HEK293 (cell line): ENCODE results near the gene KRTAP2-2.
A peak's percentile ranks its signal among the peaks of the same experiment; 100 is the strongest.
"Not testable (repeated sequence)": the region's sequence is repeated elsewhere in the genome, so short reads cannot be mapped to it uniquely, and the experiment has no call there.

Experiments used
- CTCF ChIA-PET: fragments of 350-600 bp; formaldehyde crosslinking; extraction: SDS; loops from one replicate; lab custom pipeline; 2021; ENCODE audit warnings: antibody characterized with exemption; lab: Yijun Ruan, JAX
- POLR2A ChIA-PET: fragments of 300-600 bp; formaldehyde crosslinking; extraction: SDS; loops from one replicate; lab custom pipeline; 2020; ENCODE audit warnings: antibody characterized with exemption, inconsistent platforms; lab: Yijun Ruan, JAX
- H3K27ac ChIP-seq: fragments of 200-500 bp; sonication (Bioruptor generic); 2 replicates; pipeline ENCODE4 v1.5.1; 2014; ENCODE audit warnings: low read depth, low read length, control low read depth, inconsistent platforms; ENCODE audit errors: extremely low read depth
- H3K36me3 ChIP-seq, 2 experiments: fragments of 200-500 bp in 1 of 2; sonication (Bioruptor generic) in 1 of 2; 1 replicate in 1 of 2; 2 replicates in 1 of 2; pipeline ENCODE4 v1.5.1; 2014 to 2017; ENCODE audit warnings: inconsistent platforms in 2 of 2, low read length in 2 of 2; ENCODE audit not compliant: control insufficient read depth in 2 of 2, insufficient read depth in 1 of 2
- H3K4me1 ChIP-seq: fragments of 200-500 bp; sonication (Bioruptor generic); 2 replicates; pipeline ENCODE4 v1.5.1; 2014; ENCODE audit warnings: mild to moderate bottlenecking, low read length, inconsistent platforms; ENCODE audit not compliant: control insufficient read depth, insufficient read depth
- H3K4me3 ChIP-seq: 2 replicates; pipeline ENCODE4 v1.5.1; 2011; ENCODE audit warnings: low read depth, mild to moderate bottlenecking, control low read depth, low read length, moderate library complexity
- H3K9me3 ChIP-seq: fragments of 200-500 bp; sonication (Bioruptor generic); 2 replicates; pipeline ENCODE4 v1.5.1; 2014; ENCODE audit warnings: low read depth, low read length, inconsistent platforms; ENCODE audit not compliant: control insufficient read depth, insufficient read depth
- AEBP2 ChIP-seq: fragments of 450-650 bp; formaldehyde crosslinking; IDR thresholded peaks from 2 replicates; pipeline ENCODE4 v1.5.1; 2016; ENCODE audit warnings: missing biosample characterization, missing genetic modification characterization, borderline replicate concordance
- BCL11A ChIP-seq: fragments of 450-650 bp; formaldehyde crosslinking; IDR thresholded peaks from 2 replicates; pipeline ENCODE4 v1.5.1; 2016; ENCODE audit warnings: low read depth, missing biosample characterization, missing genetic modification characterization
- BCL6B ChIP-seq: fragments of 450-650 bp; formaldehyde crosslinking; IDR thresholded peaks from 2 replicates; pipeline ENCODE4 v1.5.1; 2017; ENCODE audit warnings: missing biosample characterization, missing genetic modification characterization
- GLIS1 ChIP-seq: fragments of 450-650 bp; formaldehyde crosslinking; IDR thresholded peaks from 2 replicates; pipeline ENCODE4 v1.5.1; 2016; ENCODE audit warnings: missing biosample characterization, missing genetic modification characterization
- PRDM6 ChIP-seq: fragments of 450-650 bp; formaldehyde crosslinking; IDR thresholded peaks from 2 replicates; pipeline ENCODE4 v1.5.1; 2017; ENCODE audit warnings: missing biosample characterization, missing genetic modification characterization
- ZEB2 ChIP-seq: fragments of 450-650 bp; formaldehyde crosslinking; IDR thresholded peaks from 2 replicates; pipeline ENCODE4 v1.5.1; 2016; ENCODE audit warnings: missing biosample characterization, missing genetic modification characterization
- ZIC2 ChIP-seq: fragments of 450-650 bp; formaldehyde crosslinking; IDR thresholded peaks from 2 replicates; pipeline ENCODE4 v1.5.1; 2016; ENCODE audit warnings: missing biosample characterization, missing genetic modification characterization
- ZNF10 ChIP-seq: fragments of 450-650 bp; formaldehyde crosslinking; IDR thresholded peaks from 2 replicates; pipeline ENCODE4 v1.5.1; 2017; ENCODE audit warnings: missing biosample characterization, missing genetic modification characterization
- ZNF112 ChIP-seq: fragments of 450-650 bp; formaldehyde crosslinking; IDR thresholded peaks from 2 replicates; pipeline ENCODE4 v1.5.0; 2017; ENCODE audit warnings: missing biosample characterization, missing genetic modification characterization
- ZNF132 ChIP-seq: fragments of 450-650 bp; formaldehyde crosslinking; IDR thresholded peaks from 2 replicates; pipeline ENCODE4 v1.5.1; 2017; ENCODE audit warnings: missing biosample characterization, missing genetic modification characterization, borderline replicate concordance
- ZNF146 ChIP-seq: fragments of 450-650 bp; formaldehyde crosslinking; IDR thresholded peaks from 2 replicates; pipeline ENCODE4 v1.5.1; 2016; ENCODE audit warnings: missing biosample characterization, missing genetic modification characterization
- ZNF23 ChIP-seq: fragments of 450-650 bp; formaldehyde crosslinking; IDR thresholded peaks from 2 replicates; pipeline ENCODE4 v1.5.1; 2016; ENCODE audit warnings: missing biosample characterization, missing genetic modification characterization, borderline replicate concordance
- ZNF280D ChIP-seq: fragments of 450-650 bp; formaldehyde crosslinking; IDR thresholded peaks from 2 replicates; pipeline ENCODE4 v1.5.1; 2016; ENCODE audit warnings: missing biosample characterization, missing genetic modification characterization
- ZNF449 ChIP-seq: fragments of 450-650 bp; formaldehyde crosslinking; IDR thresholded peaks from 2 replicates; pipeline ENCODE4 v1.5.1; 2017; ENCODE audit warnings: missing biosample characterization, mild to moderate bottlenecking, missing genetic modification characterization, moderate library complexity
- ZNF473 ChIP-seq: fragments of 450-650 bp; formaldehyde crosslinking; IDR thresholded peaks from 2 replicates; pipeline ENCODE4 v1.5.1; 2017; ENCODE audit warnings: missing biosample characterization, missing genetic modification characterization
- ZNF48 ChIP-seq: fragments of 450-650 bp; formaldehyde crosslinking; IDR thresholded peaks from 2 replicates; pipeline ENCODE4 v1.5.1; 2016; ENCODE audit warnings: missing biosample characterization, missing genetic modification characterization
- ZNF529 ChIP-seq: fragments of 450-650 bp; formaldehyde crosslinking; IDR thresholded peaks from 2 replicates; pipeline ENCODE4 v1.5.1; 2017; ENCODE audit warnings: missing genetic modification characterization, missing biosample characterization; ENCODE audit not compliant: insufficient replicate concordance
- ZNF530 ChIP-seq: fragments of 450-650 bp; formaldehyde crosslinking; IDR thresholded peaks from 2 replicates; pipeline ENCODE4 v1.5.1; 2016; ENCODE audit warnings: low read depth, missing biosample characterization, missing genetic modification characterization
- ZNF600 ChIP-seq: fragments of 450-650 bp; formaldehyde crosslinking; IDR thresholded peaks from 2 replicates; pipeline ENCODE4 v1.5.1; 2016; ENCODE audit warnings: missing biosample characterization, missing genetic modification characterization
- ZNF701 ChIP-seq: fragments of 450-650 bp; formaldehyde crosslinking; IDR thresholded peaks from 2 replicates; pipeline ENCODE4 v1.5.1; 2016; ENCODE audit warnings: missing biosample characterization, missing genetic modification characterization

Gene KRTAP2-2

GRCh38 chr17:41057547-41057946 is 2.5 kb upstream of the KRTAP2-2 start:
- no peak overlapping the region for H3K27ac ChIP-seq
- no peaks in the 10 kb centered on the region for H3K36me3 ChIP-seq
- ChIA-PET CTCF (no interaction called here), POLR2A (no interaction called here)
- no peaks in the 10 kb centered on the region for H3K4me1 ChIP-seq
- H3K9me3 ChIP-seq, result no peaks in the 10 kb centered on the region
- no peak overlapping the region for H3K4me3 ChIP-seq
- TF ChIP-seq ZNF146 (tag by site-specific recombination), result peak; percentile 94
- no peak for TF ChIP-seq ZNF112 (tag by site-specific recombination)
- TF ChIP-seq ZNF132 (tag by site-specific recombination), result no peak
- 0 out of 2 replicates have a peak, but pooled peaks have one; percentile 63 for TF ChIP-seq ZNF280D (tag by site-specific recombination)
- no peak for TF ChIP-seq PRDM6 (tag by site-specific recombination)

- H3K9me3 ChIP-seq, H3K4me3 ChIP-seq, H3K4me1 ChIP-seq, CTCF ChIA-PET, H3K36me3 ChIP-seq, POLR2A ChIA-PET, H3K27ac ChIP-seq: not testable (repeated sequence)
- peak; percentile 75 for TF ChIP-seq ZIC2 (tag by site-specific recombination)
- TF ChIP-seq GLIS1 (tag by site-specific recombination), result peak; percentile 51; the same call in 1 of the 2 replicates
Observed at GRCh38 chr17:41054556-41054955, 474 bp downstream of the KRTAP2-2 start.

- POLR2A ChIA-PET, result no interaction called here
- TF ChIP-seq AEBP2 (tag by site-specific recombination) (no peak), ZNF23 (no peak), BCL6B (tag by site-specific recombination) (no peak), ZNF530 (tag by site-specific recombination) (no peak), ZNF449 (tag by site-specific recombination) (no peak), ZNF701 (tag by site-specific recombination) (no peak), ZNF600 (tag by site-specific recombination) (no peak), ZEB2 (tag by site-specific recombination) (no peak), ZNF529 (tag by site-specific recombination) (no peak), ZNF48 (tag by site-specific recombination) (no peak), BCL11A (tag by site-specific recombination) (no peak), ZNF473 (tag by site-specific recombination) (no peak), ZNF10 (tag by site-specific recombination) (no peak)
Observed at GRCh38 chr17:41054025-41054424, 1.0 kb downstream of the KRTAP2-2 start.

More at GRCh38 chr17:41054025-41054424, 1.0 kb downstream of the KRTAP2-2 start:
- no peak overlapping the region for H3K27ac ChIP-seq
- no peak overlapping the region for H3K4me3 ChIP-seq
- H3K36me3 ChIP-seq, result no peaks in the 10 kb centered on the region
- H3K9me3 ChIP-seq, result no peaks in the 10 kb centered on the region
- CTCF ChIA-PET, result no interaction called here
- H3K4me1 ChIP-seq, result no peaks in the 10 kb centered on the region
